GM18868 (cell line): ENCODE data around the gene RTCB.

Source experiments
- ATAC-seq: cut with Tn5 transposase; IDR thresholded peaks from one replicate; pipeline ENCODE4 v1.9.1; 2021; ENCODE audit warnings: mild to moderate bottlenecking, moderate library complexity; ENCODE audit not compliant: unreplicated experiment

The RTCB gene

DNA sequence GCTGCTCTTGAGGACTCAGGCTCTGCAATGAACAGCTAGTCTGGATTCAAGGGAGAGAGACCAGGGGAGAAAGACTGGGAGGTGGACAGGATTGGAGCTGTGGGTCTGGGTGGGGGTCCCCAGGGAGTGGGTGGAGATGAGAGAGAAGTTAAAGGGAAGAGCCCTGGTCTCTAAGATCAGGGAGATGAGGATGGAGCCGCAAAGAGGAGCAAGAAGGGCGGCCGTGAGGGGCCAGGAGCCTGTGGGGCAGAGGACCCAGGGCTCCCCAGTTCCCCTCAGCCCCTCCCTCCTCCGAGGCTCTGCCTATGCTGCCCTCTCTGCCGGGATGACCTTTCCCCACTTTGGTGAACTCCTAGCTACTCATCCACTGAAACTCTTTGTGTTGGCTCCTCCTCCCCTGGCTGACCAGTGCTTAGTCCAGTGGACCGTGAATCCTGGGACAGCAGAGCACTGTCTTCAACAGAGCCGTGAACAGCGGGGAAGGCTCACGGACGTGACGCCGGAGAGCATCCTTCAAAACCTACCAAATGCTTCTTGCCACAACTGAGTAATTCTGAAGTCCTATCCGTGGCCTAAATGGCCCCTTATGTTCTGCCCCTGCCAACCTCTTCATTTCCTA, 70.8 kb downstream of the RTCB start:
- ATAC-seq: no peak

DNA sequence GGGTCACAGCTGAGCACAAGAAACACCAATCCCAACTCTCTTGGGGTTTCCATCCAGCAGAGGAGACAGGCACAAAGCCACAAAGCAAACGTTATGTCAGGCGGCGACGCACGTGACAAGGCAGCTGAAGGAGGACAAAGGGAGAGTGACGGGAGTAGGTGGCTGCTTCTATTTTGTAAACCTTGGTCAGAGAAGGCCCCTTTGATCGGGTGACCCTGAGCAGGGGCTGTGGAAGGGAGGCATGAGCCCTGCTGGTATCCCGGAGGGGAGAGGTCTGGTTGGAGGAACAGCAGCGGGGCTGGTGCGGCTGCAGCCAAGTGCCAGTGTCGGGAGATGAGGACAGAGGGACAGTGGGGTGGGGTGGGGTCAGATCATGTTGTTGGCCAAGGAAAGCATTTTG, 71.6 kb downstream of the RTCB start:
- no peak for ATAC-seq

DNA sequence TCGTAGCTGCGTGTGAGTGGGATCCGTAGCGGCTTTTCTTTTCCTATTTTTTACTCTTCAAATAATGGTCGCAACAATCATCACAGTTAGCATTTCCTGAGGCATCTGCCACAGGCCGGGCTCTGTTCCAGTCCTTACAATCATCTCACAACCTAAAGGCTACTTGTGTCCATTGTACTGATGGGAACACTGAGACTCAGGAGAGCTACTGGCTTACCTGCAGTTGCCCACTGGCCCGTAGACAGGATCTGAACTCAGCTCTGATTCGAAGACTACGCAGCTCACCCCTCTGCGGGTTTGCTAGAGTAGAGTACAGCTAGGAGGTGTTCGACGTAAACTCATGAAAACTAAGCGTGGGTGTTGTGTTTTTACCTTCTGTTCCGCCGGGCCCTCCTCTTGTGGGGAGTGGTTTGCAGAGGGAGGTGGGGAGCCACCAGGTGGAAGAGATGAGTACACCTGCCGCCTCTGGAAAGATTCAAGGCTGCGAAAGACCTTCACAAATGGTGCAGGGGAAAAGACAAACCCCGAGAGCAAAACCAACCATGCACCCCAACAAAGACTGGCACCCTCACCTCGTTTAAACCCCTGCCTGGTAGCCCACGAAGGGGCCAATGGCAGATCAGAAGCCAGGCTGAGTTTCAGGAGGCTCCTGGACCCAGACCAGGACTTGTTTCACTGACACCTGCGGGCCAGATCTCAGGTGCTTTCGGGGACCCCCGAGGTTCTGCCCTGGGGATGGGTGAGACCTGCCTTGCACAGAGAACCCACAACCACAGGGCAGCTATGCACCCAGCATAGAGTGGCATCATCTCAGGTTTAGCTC, 72.6 kb downstream of the RTCB start:
- no peak for ATAC-seq

DNA sequence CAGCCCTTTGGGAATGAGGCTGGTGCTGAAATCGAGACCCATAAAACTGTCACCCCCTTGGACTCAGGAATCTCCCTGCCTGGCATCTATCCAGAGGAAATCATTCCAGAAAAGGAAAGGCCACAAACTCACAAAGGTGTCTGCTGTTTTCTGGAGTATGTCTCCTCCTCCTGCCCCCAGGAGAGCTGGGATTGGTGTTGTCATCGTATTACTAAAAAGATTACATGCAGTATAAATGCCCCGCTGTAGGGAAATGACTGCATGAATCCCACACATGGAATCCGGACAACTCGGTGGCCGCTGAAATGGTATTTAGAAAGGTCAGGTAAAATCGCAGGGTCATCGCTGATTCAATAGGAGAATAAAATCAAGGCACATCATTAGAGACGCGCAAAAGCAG, 73.3 kb downstream of the RTCB start:
- ATAC-seq: no peak
